Measurements from ENCODE around the gene LILRA5.
"Not testable (repeated sequence)": the region's sequence is repeated elsewhere in the genome, so short reads cannot be mapped to it uniquely, and the experiment has no call there.

Gene LILRA5

DNA sequence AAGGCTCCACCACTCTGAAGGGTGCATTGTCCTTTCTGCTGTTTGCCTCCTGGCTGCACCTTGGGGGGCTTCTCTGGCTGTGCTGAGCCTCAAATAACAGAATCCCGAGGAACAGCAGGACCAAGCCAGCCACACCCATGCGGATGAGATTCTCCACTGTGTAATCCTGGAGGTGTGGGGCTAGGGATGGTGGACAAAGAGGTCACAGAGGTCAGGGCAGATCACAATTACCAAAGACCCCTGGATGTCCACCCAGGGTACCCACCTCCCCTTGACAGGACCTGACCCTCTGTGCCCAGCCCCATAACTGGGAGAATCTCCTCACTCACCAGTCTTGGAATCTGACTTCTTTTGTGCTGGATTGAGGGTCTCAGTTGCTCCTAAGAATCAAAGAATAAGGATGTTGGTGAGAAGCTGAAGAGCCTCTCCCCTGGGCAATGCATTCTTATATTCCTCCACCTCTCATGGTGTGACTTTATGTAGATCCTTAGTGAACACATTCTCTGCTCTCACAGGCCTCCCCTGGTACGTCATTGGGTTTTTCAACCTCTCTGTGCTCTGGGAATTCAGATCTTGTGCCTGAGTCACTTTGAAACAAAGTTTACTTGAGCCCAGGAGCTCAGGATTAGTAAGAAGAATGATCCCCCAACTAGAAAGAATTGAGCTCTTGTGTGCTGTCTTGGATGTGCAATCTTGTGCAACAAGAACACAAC lies 20.8 kb upstream of the LILRA5 start:
- no peak for DNase-seq

GRCh38 chr19:54332149-54332548 lies 19.2 kb upstream of the LILRA5 start:
- DNase-seq = no peak

DNA sequence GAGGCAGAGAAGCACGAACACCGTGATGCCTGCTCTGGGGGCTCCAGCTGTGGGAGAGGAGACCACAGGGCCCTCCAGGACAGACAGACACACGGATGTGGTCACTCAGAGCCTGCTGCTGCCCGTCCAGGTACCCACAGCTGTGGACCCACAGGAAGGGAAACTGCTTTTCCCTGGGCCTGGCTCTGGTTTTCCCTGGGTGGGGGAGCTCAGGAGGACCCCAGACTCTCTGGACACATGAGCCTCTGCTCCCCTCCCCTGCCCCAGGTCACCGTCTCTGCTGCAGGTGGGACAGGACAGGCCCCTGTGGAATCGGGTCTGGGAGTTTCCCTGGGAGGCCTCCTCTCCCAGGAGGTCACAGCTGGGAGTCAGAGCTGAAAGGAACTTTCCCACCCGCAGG lies 18.7 kb upstream of the LILRA5 start:
- DNase-seq = no peak

DNA sequence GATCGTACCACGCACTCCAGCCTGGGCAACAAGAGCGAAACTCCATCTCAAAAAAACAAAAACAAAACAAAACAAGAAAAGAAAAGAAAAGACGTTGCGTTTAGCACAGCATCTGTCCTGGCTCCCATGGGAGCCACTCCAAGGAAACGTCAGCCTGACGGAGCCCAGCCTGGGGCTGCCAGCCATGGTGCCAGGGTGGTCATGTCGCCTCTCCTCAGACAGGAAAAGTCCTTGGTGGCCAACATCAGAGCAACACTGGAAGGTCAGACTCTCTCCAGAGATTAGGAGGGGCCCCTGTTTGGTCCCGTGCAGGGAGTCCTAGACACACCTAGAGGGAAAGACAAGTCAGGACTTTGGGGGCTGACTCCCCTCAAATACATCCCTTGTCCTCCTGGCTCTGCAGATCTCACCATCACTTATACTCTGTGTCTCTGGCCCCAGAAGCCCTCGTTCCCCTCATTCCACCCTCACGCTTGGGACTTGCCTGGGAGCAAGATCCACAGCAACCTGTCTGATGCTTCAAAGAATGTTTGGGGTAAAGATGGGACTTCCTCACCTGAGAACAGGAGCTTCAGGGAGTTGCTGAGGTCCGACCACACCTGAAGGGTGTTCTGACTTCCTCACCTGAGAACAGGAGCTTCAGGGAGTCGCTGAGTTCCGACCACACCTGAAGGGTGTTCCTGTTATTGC lies 16.7 kb upstream of the LILRA5 start:
- DNase-seq = no peak

DNA sequence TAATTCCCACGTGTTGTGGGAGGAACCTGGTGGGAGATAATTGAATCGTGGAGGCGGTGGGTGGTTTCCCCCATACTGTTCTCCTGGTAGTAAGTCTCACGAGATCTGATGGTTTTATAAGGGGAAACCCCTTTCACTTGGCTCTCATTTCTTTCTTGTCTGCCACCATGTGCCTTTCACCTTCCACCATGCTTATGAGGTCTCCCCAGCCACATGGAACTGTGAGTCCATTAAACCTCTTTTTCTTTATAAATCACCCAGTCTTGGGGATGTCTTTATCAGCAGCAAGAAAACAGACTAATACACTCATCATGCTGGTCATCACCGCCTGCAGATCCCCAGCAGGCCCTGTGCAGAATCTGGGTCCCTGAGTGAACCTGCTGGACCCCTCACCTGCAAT lies 15.8 kb upstream of the LILRA5 start:
- DNase-seq = not testable (repeated sequence)

DNA sequence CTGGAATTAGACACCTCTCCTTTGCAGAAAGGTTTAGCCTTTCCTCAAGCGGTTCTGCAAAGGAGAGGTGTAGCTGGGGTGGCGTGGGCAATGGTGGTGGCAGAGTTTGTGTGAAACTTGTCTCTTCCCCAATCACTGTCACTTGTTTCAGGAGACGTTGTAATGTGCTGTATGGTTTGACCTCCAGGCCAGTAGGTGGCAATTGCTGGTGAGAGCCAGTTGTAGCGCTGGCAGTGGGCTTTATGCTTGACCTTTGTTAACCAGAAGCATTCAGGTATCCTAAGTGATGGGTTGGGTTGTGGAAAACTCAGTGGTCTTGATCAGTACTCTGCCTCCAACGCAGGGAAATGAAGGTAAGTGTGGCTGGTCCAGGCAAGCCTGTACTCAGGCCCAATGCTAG lies 12.7 kb upstream of the LILRA5 start:
- DNase-seq = no peak

DNA sequence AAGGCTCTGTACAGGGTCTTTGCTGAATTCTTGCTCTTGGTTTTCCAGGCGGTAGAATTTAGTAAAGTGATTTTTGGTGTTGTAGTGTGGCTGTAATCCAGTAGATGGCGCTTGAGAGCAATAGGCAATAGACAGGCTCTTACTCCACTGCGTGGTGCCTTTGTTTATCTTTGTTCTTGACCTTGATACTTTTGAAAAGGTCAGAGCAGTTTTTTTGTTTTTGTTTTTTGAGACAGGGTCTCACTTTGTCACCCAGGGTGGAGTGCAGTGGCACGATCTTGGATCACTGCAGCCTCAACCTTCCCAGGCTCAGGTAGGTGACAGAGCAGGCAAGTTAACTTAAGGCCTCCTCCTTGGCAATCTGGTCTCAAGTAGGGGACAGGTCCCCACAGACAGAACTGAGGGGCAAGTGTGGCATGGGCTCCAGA lies 12.2 kb upstream of the LILRA5 start:
- DNase-seq = no peak

DNA sequence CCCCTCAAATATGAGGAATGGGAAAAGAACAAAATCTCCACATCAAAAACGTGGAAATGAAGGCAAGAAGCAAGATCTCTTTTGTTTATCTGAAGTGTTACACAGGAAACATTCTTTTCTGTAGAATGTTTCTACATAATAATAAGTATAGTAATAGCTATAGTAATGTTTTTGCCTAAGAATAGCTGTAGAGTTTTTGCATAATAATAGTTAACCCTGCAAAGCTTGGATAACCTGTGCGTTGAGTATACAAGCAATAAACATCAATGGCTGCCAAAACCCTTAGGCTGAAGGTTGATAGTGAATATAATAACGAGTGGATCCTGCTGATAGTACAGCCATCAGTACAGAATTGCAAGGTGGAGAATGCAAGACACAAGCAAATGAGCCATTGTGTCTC lies 11.1 kb upstream of the LILRA5 start:
- no peak for DNase-seq

- not testable (repeated sequence) for DNase-seq
Measured at GRCh38 chr19:54322934-54323333, 10.0 kb upstream of the LILRA5 start.

GRCh38 chr19:54322295-54322694 lies 9.3 kb upstream of the LILRA5 start:
- not testable (repeated sequence) for DNase-seq

GRCh38 chr19:54319892-54320670 lies 7.1 kb upstream of the LILRA5 start:
- no peak for DNase-seq

GRCh38 chr19:54319049-54319448 lies 6.1 kb upstream of the LILRA5 start:
- DNase-seq = no peak

DNA sequence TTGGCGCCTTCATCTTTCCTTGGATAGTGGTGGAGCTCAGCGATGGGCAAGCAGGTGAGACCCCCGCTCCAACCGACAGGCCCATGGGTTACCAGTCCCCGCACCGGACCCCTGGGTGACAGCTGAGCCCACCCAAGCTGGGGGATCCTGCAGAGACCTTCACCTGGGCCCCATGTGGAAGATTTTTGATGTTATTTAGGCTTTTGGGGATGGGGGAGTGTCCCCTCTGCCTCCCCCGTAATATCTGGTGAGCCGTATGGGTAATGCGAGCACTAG lies 4.9 kb upstream of the LILRA5 start:
- DNase-seq = no peak

- no peak for DNase-seq
Measured at GRCh38 chr19:54317108-54317964, 4.4 kb upstream of the LILRA5 start.

DNA sequence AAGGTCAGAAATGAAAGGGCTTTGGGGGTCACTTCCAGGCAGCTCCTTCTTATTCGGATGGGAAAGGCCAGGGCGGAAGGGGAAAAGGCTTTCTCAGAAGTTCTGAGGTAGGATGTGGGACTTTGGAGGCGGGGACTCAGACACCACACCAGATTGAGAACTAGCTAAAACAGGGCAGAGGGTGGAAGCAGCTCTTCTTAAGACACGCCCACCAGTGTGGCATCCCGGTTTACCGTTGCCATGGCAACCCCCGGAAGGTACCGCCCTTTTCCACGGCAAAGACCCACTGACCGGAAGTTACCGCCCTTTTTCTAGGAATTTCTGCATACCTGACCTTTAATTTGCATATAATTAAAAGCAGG lies 3.8 kb upstream of the LILRA5 start:
- DNase-seq = peak; percentile 39

DNA sequence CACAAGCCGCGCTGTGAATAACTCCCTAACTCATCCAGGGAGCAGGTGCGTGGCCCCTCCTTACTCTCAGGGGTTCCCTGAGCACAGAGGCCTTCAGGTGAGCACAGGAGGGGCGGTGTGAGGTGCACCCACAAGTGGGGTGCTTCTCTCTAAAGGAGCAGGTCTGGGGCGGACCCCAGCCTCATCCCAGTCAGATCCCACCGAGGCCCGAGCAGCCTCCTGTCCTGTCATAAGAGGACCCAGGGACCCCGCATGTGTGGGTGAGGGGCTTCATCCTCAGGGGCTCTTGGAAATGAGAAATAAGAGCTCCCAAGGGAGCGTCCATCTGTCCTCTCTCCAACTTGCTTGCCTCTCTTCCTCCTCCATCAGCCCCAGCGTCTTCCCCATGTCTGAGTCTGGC lies 3.0 kb upstream of the LILRA5 start:
- DNase-seq = no peak

GRCh38 chr19:54312011-54312410 lies 955 bp downstream of the LILRA5 start:
- no peak for DNase-seq

GRCh38 chr19:54311486-54311885 lies 1.5 kb downstream of the LILRA5 start:
- DNase-seq = no peak

DNA sequence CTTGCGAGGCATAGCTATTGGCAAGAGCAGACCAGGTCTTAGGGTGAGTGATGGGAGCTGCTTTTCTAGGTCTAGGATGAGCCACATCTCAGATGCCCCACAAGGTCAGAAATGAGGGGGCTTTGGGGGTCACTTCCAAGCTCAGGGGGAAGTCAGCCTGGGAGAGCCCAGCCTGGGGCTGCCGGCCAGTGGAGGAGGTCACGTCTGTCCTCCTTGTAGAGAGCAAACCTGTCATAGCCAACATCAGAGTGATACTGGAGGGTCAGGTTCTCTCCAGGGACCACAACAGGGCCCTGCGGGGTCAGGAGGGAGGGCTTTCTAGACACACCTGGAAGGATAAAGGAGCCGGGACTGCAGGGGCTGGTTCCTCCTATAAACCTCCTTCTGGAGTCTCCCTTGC lies 2.4 kb downstream of the LILRA5 start:
- DNase-seq = no peak

GRCh38 chr19:54309811-54310210 lies 3.2 kb downstream of the LILRA5 start:
- no peak for DNase-seq

GRCh38 chr19:54307389-54308020 lies 5.5 kb downstream of the LILRA5 start:
- no peak for DNase-seq

GRCh38 chr19:54305141-54305540 lies 7.8 kb downstream of the LILRA5 start:
- DNase-seq = no peak

DNA sequence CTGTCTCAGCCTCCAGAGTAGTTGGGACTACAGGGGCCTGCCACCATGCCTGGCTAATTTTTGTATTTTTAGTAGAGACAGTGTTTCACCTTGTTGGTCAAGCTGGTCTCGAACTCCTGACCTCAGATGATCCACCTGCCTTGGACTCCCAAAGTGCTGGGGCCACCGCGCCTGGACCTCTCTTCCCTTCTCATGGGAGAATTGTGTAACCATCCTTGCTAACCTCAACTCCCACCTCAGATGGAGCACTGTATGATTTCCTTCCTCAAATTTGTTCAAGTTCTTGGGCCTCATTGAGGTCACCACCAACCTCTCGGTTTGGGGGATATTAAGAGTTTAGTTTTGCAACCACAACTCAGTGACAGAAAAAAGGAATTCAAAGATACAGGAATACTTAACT lies 10.7 kb downstream of the LILRA5 start:
- no peak for DNase-seq
